COLO829 (cell line): ENCODE data around the gene COL4A2.

Experiments used
- DNase-seq: peaks from one replicate; pipeline ENCODE4 v3.0.0; 2012; ENCODE audit warnings: low spot score

COL4A2 gene

DNA sequence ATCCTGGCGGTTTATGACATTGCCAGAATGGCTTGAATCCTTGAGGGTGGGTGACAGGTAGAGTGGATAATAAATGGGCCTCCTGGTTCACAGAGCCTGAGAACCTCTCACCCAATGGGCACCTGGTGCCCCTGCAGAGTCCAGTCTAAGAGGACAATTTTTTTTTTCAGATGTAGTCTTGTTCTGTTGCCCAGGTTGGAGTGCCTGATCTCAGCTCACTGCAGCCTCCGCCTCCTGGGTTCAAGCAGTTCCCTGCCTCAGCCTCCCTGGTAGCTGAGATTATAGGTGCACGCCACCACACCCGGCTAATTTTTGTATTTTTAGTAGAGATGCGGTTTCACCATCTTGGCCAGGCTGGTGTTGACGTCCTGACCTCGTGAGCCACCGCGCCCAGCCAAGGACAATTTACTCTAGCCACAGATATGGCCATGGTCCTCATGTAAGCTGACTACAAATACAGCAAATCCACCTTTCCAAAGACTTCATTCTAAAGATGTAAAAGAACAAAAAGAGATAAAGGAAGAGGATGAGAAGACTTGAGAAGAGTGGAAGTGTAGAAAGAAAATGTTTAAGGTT is 33.0 kb downstream of the COL4A2 start:
- DNase-seq = no peak

DNA sequence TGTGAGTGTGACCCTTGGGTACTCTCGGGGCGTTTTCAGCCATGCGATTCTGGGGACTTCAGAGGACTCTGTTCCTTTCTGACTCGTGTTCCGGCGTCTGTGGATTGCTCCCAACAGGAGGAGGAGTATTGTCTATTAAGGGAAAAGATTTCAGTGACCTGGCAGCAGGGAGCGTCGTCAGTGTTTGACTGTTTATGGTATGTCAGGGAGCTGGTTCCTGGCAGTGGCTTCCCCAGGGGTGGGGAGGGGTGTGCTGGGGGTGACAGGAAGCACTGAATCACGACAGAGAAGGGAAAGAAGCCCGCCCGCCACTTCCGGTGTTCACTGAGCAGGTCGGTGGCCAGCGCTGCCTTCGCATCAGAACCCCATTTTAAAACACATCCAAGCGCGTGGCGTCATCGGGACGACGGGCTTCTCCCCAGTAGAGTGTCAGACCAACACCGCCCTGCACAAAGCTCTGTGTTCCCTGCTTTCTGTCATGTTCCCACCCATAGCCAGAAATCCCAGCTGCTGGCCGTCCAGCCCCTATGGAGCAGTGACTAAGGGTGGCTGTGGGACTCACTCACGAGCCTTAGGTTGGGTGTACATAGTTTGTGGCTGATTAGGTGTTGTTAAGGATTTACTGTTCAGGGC is 33.8 kb downstream of the COL4A2 start:
- no peak for DNase-seq

DNA sequence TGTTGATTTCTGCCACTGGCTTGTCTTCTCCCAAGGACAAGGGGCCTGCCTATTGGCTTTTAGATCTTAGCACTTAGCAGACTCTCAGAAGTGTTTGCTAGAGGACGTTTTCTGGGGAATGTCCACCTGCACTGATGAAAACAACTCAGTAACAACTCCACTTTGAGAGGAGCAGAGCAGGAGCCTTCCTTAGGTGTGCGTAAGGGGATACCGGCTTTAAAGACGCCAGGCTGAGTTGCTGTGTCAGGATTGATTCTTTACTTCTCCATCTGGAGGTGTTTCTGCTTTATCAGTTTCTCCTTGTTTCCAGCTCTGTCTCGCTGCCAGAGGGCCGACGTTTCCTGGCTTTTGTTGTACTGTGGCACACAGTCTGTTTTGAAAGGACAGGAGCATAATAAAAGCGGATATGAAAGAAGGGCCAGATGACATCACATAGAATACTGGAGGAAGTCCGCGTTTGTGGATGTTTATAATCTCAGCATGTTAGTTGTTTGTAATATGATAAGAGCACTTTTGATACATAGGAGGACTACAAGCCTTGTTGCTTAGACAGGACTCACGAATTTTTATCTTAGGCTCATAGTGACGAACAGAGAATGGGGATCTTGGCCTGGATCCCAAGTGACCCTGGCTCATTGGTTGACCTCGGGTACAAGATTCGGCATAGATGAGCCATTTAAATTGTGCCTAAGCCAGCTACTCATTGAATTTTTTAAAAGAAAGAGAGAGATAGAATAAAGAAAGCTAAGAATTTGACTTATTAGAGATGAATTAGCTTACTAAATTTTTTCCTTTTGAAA is 34.6 kb downstream of the COL4A2 start:
- no peak for DNase-seq

DNA sequence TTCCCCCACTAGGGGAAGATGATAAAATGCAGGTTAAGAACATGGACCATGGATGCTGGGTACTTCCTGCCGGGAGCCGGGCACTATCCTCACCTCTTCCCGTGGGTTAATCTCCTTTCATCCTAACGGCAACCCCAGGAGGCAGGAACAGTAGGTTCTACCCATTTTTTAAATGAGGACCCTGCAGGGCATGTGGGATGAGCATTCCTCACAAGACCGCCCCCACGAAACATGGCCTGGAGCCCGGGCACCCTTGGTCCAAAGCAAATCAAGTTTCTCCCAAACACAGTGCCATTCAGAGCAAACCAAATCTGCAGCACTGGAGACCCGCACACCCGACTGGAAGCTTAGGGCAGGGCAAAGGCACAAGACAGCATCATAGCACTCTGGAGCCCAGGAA is 35.4 kb downstream of the COL4A2 start:
- DNase-seq = no peak

DNA sequence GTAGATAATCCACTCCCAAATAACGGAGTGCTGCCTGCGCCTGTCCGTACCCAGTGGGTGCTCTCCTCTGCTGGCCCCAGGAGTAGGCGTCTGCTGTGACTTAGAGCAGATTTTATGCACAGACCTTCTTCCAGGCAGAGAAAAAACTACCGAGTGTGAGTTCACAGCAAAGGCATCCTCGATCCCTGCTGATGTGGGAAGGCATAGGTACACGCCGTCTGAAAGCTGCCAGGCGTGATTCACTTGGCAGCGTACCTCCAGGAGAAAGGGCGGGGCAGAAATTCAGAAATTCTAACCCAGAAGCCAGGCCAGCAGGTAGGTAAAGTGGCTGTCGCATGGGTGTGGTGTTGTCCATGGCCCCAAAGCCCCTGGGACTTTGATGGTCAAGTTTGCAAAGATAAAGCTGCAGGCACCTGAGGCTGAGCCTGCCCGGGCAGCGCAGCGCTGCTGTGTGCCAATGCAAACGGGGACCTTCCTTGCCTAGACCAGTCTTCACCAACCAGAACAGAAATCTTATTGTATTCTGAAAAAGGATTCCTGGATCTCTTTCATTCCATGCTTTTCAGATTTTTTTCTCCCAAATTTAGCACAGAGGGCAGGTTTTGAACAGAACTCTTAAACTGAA is 36.3 kb downstream of the COL4A2 start:
- no peak for DNase-seq

DNA sequence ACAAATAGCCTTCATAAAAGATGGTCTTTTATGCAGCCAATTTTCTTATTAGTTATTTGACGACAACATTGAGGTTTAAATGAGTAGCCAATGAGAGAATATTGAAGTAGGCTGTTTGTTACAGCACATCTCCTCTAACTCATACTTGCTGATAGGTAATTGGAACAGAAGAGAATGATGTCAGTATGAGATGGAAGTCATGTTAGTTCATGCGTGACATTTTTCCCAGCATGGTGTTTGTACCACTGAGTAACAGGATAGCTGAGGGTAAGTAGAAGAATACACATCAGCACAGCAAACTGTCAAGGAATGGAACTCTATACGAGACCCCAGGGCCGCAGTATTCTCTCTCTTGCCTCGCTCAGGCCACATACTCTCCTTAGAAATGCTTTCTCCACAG is 37.2 kb downstream of the COL4A2 start:
- no peak for DNase-seq

DNA sequence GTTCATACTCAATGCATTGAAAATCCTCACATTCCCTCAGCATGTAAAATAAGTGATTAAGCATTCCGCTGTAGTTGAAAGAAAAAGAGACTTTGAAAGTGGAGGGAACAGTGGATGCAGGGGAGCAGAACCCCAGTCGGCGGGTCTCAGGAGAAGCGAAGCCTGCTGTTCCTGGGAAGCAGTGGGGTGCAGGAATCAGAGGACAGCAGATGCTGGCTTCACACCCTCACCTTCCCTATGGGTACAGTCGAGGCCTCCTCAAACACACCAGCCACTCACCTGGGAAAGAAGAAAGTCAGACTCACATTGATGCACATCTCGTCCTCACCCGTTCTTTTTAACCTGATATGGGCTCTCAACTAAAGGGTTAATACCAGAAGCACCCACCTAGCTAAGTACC is 38.2 kb downstream of the COL4A2 start:
- DNase-seq = no peak

DNA sequence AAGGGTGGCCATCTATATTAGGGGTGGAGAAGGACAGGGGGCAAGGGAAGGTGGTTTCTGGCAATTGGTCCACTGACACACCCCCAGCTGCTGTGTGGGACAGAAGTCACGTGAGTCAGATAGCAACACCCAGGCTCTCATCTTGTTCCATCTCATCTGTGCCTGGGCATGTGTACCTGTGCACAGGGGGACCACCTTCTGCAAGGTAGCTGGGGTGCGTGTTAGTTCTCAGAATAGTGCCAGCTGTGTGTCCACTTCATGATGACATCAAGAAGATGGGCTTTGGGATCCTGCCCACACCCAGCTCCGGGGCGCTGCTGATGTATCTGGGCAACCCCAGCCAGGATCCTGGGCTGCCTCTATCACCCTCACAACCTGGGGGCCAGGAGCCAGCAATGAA is 38.6 kb downstream of the COL4A2 start:
- DNase-seq = no peak

DNA sequence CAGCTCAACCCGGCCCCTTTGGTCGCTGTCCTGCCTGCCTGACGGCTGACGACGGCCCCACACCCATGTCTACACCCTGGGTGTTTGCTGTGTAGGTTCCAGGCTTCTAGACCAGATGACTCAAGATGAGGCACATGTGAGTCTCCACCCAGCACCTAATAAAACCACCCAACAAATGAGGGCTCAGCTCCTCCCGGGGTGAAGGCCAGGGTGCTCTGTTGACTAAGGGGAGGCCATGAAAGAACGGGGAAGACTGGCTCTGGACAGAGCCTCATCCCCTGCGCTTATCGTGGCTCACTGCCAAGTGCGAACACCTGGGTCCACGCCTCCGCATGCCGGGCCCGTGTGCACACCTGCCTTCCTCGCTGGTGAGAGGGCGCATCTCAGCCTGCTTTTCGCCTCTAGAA is 39.6 kb downstream of the COL4A2 start:
- DNase-seq = no peak

DNA sequence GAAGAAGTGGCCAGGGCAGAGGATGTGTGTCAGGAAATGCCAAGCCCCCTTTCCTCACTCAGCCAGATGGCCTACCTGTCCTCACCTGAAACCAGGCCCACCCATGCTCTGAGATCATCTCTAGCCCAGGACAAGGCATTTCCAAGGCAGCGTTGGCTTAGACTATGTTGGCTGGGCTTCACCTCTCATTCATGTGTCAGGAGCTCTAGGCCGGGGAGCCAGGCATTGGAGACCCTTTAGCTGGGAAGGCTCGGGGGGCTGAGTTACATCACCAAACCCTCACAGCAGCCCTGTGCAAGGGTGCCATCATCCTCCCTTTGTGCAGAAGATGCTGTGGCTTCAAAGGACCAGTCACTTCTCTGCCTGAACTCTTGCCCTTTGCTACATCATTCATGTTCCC is 40.0 kb downstream of the COL4A2 start:
- no peak for DNase-seq

DNA sequence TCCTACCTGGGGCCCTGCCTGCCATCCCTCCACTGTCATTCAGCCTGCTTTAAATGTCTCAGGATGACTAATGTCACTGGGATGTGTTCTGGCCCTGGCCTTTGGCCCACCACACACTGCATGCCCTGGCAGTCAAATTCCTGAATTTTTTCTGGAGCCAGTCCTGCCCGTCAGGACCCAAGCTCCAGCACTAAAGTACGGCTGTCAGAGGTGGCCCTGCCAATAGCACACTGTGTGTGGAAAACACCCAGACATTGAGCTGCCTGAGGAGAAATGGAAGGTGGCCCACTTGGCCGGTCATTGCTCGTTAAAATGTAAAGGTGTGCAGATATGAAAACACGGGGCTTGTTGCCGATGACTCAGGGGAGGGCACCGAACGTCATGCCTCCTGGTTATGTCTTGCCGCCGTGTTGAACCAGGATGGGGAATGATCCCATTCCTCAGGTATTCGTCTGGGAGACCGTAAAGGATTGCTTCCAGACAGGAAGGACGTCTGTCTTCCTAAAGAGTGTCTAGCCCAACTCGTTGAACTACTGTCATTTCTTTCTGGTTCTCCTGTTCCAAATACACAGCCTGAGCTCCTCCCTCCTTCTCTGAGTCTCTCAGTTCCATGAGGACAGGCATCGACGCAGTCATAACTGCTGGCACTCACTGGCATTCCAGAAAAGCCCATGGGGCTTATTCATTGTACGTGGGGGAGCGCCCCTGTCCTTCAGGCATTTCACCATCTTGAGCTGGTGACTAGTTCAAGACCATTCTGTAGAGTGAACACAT is 40.6 kb downstream of the COL4A2 start:
- no peak for DNase-seq

DNA sequence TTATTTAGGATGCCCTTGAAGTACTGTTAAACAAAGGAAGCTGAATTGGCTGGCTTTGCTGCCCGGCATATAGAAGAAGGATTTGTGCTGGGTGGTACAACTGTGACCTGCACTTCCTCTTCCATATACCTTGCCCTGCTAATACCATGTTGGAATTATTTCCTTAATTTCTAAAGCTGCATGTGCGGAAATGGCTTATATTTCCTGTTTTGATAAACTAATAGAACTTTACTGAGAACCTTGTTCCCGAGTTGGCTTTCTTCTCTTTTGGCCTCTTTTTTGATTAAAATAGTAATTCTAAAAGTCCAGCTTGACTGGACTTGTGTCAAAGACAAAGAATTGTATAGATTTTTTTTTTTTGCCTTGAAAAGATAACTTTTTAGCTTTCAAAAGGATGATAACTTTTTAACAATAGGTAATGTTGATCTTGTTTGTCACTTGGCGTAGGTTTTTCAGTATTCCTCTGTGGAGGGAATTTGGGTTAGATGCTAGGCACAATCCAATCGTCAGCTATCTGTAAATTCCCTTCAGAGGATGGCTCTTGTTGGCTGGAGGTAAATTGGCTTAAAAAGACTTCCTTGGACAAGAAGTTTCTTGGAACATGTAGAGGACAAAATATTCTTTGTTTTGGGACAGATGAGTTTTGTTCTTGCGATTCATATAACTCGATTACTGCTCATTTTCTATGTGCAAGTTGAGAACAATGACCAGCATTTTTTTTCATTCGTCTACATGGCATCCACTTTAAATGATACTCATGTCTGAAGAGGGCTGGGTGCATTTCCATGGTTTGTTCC is 41.4 kb downstream of the COL4A2 start:
- peak; percentile 80 for DNase-seq

DNA sequence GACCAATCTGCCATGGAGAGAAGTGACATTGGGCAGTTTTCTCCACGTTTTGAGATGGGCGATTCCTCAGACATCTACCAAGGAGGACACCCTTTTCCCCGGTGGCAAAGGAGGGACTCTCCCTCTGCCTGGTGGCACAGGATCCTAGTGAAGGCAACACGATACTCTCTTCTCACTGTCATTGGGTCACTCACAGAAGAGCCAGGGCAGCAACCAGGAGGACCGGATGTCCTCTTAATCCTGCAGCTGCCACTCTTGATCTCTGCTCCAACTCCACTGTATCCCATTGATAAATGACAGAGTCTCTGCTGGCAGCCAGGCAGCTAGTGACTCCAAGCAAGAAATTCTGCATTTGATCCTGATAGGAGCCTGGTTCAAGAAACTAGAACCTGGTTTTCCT is 42.2 kb downstream of the COL4A2 start:
- no peak for DNase-seq

DNA sequence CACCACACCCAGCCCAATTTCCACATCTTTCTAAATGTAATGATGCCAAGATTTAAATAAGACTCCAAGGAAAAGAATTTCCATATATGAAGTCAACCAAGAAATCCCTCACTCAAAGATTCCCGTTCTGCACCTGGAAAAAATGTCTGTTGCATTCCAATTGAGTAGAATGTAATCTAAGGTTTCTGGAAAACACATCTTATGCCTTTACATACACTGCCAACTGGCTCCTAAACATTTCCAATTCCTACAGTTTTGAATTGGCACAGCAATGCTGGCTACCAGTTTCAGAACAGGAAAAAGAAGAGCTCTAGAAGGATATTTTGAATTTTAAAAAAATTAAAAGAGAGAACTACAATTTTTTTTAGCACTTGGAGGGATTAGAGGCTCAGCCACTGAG is 43.0 kb downstream of the COL4A2 start:
- DNase-seq = no peak

DNA sequence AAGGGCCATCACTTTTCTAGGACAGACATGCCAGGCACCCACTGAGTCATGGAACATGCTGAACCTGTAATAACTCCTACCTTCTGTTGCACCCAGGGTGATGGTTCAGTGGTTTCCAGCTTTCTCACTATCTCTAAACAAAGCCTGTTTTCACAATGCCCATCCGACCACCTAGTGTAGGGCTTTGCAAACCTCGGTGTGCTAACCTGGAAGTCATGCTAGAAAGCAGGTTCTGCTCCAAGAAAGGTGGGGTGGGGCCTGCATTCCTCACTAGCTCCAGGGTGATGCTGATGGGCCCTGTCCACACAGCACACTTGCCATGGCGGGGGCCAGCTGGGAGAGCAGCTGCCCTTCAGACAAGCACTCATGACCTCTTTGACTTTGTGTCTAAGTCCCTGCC is 43.4 kb downstream of the COL4A2 start:
- DNase-seq = no peak

DNA sequence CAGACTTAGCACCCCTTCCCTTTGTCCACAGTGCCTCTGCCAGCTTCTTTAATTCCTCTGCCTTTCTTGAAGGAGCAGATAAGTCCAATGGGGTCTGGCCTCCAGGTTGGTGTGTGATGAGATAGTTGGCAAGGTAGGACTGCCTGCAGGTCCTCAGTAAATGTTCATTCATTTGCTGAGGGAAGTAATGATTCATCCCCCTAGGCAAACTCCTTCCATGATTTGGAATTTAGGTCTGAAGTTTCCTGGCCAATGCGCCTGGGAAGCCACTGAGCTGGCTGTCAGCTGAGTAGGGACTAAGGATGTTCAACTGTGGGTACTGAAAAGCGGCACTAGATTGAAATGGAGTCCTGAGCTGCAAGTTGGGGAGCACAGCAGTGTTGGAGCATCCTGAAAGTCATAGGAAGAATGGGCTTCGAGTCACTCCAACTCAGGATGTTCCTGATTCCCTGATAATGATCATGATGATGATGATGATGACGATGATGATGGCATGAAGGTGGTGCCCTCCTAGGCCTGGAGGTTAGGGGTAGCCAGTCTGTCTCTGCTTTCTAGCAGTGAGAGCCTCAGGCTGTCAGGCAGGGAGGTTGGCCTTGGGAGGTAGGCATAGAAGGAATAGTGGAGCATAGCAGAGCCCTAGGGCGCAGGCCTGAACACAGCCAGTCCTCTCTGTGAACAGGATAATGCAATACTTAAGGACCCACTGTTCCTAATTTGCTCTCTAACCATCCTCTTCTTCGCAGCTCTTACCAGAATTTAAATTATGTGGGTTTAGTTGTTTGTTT is 44.7 kb downstream of the COL4A2 start:
- no peak for DNase-seq

DNA sequence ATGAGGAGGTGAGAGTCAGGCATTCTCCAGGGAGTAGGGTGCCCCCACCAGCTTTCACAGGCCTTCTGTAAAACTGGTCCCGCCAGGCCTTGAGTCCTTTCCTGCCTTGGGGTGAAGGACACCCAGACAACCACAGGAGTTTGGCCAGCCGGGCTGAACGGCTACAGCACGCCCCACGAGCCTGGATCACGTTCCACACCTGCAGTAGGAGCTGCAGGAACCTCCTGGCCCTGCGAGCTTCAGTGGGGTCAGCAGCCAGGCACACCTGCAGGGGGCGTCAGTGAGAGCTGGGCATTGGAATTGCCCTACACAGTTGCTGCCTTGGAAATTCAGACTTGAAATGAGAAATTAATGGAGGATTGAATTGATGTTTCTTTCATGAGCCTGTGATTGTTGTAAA is 45.7 kb downstream of the COL4A2 start:
- DNase-seq = no peak

DNA sequence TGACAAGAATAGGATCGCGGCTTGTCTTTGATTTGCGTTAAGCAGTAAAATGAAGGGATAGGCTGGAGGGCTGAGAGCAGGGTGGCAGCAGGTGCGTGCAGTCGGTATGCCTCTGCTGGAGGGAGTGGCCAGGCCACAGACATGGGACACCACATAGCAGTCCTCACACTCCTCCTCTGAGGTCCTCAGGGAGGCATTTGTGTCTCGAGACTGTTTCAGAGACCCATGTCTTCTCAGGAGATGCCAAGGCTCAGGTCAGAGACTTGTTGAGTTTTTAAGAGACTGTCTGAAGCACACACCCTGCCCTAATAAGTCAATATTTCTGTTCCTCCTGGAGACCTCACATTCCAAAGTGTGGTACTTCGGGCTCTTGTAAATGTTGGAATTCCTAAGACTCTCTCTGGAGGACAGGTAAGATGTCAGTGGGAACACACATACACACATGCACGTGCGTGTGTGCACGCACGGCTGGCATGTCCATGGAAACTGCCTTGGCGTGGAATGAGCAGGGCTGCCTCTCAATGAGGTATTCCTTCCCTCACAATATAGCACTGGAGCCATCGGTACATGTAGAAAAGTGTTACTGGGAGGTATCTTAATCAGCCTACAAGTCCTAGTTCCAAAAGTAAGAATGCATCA is 46.4 kb downstream of the COL4A2 start:
- DNase-seq = no peak

DNA sequence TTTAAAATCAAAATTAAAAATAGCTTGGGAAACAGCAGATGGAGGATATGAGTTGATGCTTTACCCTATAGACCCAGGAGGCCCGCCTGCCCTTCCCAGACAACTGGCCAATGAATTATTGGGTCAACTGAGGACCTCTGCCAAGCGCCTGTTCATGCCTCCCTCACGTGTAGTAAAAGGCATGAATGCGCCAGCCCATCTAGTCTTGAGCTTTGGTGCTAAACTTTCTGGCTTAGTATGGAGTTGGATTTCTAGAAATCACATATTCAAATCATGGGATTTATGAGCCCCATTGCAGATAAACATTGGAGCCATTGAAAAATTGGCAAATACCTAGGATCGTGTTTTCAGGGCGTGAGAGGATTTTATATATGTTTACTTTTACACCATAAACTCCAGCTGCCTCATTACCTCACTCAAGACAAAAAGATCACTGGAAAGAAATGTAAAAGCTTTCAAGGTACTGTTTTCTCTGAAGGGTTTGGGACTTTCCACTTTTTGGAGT is 47.1 kb downstream of the COL4A2 start:
- no peak for DNase-seq
